Renal cortex interstitium (tissue), 11 donors: ENCODE data around the gene SUCLG2. TPM values are rescaled to one million over a fixed set of nuclear protein-coding genes. Genes with fewer than 3 reads are reported as not detected.
A peak's percentile ranks its signal among the peaks of the same experiment; 100 is the strongest.
"Not testable (repeated sequence)": the region's sequence is repeated elsewhere in the genome, so short reads cannot be mapped to it uniquely, and the experiment has no call there.

Experiments used
- DNase-seq, 11 donors: peaks; one replicate each; pipeline ENCODE4 v3.0.0-alpha.2; 2013; ENCODE audit warnings: low read depth in 9 of 11, low spot score in 4 of 11; ENCODE audit errors: extremely low read depth in 1 of 11
- polyA plus RNA-seq, 3 donors: library from polyadenylated mRNA; unstranded; fragments of 120-200 nt; gene quantifications; one replicate each; pipeline ENCODE4 v1.2.1, GENCODE V29; 2013; ENCODE audit not compliant: insufficient read length in 3 of 3

SUCLG2 gene
- polyA plus RNA-seq, 3 donors = 72.2 to 84.3 (median 82.1) TPM

- DNase-seq = no peak
Observed at GRCh38 chr3:67587301-67587700, 67.1 kb downstream of the SUCLG2 start.

GRCh38 chr3:67584608-67585007, 69.8 kb downstream of the SUCLG2 start:
- DNase-seq = not testable (repeated sequence)

- no peak for DNase-seq
Observed at GRCh38 chr3:67580430-67581000, 73.9 kb downstream of the SUCLG2 start.

- DNase-seq = peak in 2 of 11 donors; percentile 5 to 6
Observed at GRCh38 chr3:67578416-67578815, 76.0 kb downstream of the SUCLG2 start.

- DNase-seq = no peak
Observed at GRCh38 chr3:67576441-67576840, 78.0 kb downstream of the SUCLG2 start.

GRCh38 chr3:67569324-67569723, 85.1 kb downstream of the SUCLG2 start:
- no peak for DNase-seq

GRCh38 chr3:67567893-67568292, 86.5 kb downstream of the SUCLG2 start:
- no peak for DNase-seq

GRCh38 chr3:67564973-67565372, 89.4 kb downstream of the SUCLG2 start:
- no peak for DNase-seq

- DNase-seq = no peak
Observed at GRCh38 chr3:67564008-67564407, 90.4 kb downstream of the SUCLG2 start.

GRCh38 chr3:67561667-67562394, 92.6 kb downstream of the SUCLG2 start:
- DNase-seq = no peak

GRCh38 chr3:67561266-67561665, 93.1 kb downstream of the SUCLG2 start:
- no peak for DNase-seq

- DNase-seq = no peak
Observed at GRCh38 chr3:67559029-67559605, 95.3 kb downstream of the SUCLG2 start.

- no peak for DNase-seq
Observed at GRCh38 chr3:67558426-67558825, 96.0 kb downstream of the SUCLG2 start.

- no peak for DNase-seq
Observed at GRCh38 chr3:67557848-67558355, 96.5 kb downstream of the SUCLG2 start.

- no peak for DNase-seq
Observed at GRCh38 chr3:67551361-67552016, 102.9 kb downstream of the SUCLG2 start.

GRCh38 chr3:67550541-67550940, 103.9 kb downstream of the SUCLG2 start:
- no peak for DNase-seq

GRCh38 chr3:67542502-67543250, 111.7 kb downstream of the SUCLG2 start:
- not testable (repeated sequence) for DNase-seq

GRCh38 chr3:67540198-67540894, 114.1 kb downstream of the SUCLG2 start:
- DNase-seq = no peak

- not testable (repeated sequence) for DNase-seq
Observed at GRCh38 chr3:67537203-67537602, 117.2 kb downstream of the SUCLG2 start.
